HL-60 (cell line): ENCODE data around the gene PALM.
A peak's percentile ranks its signal among the peaks of the same experiment; 100 is the strongest.

Source experiments
- DNase-seq, 2 experiments: peaks; one replicate each; pipeline ENCODE4 v3.0.0-alpha.2; 2010 to 2020; ENCODE audit warnings: low read depth in 1 of 2, low spot score in 1 of 2
- H3K27ac ChIP-seq: fragments of 250-450 bp; sonication (Bioruptor Pico); replicated peaks from 2 replicates; pipeline ENCODE4 v1.5.1; 2020; ENCODE audit warnings: mild to moderate bottlenecking, moderate library complexity
- H3K27me3 ChIP-seq: fragments of 250-450 bp; sonication (Bioruptor Pico); 2 replicates; pipeline ENCODE4 v1.5.1; 2021; ENCODE audit warnings: mild to moderate bottlenecking, moderate library complexity; ENCODE audit not compliant: insufficient read depth, poor library complexity, severe bottlenecking
- H3K4me3 ChIP-seq: replicated peaks from 2 replicates; pipeline ENCODE4 v1.5.1; 2011; ENCODE audit warnings: mild to moderate bottlenecking, control low read depth, low read length; ENCODE audit not compliant: insufficient read depth
- GABPA ChIP-seq: IDR thresholded peaks from 2 replicates; pipeline ENCODE4 v1.6.1; 2012; ENCODE audit warnings: low read depth
- POLR2AphosphoS5 ChIP-seq: IDR thresholded peaks from 2 replicates; pipeline ENCODE4 v1.6.1; 2012; ENCODE audit warnings: low read depth
- SPI1 ChIP-seq: IDR thresholded peaks from 2 replicates; pipeline ENCODE4 v1.6.1; 2012; ENCODE audit warnings: low read depth, mild to moderate bottlenecking, borderline replicate concordance
- TF ChIP-seq, protein P1 (sequence below): IDR thresholded peaks from one replicate; pipeline ENCODE4 v1.5.1; 2011; ENCODE audit warnings: low read length, control low read depth, inconsistent platforms; ENCODE audit not compliant: insufficient read depth
- TF ChIP-seq, protein P2 (sequence below): IDR thresholded peaks from 2 replicates; pipeline ENCODE4 v1.6.1; 2012; ENCODE audit warnings: low read depth; ENCODE audit not compliant: insufficient replicate concordance

Gene PALM

DNA sequence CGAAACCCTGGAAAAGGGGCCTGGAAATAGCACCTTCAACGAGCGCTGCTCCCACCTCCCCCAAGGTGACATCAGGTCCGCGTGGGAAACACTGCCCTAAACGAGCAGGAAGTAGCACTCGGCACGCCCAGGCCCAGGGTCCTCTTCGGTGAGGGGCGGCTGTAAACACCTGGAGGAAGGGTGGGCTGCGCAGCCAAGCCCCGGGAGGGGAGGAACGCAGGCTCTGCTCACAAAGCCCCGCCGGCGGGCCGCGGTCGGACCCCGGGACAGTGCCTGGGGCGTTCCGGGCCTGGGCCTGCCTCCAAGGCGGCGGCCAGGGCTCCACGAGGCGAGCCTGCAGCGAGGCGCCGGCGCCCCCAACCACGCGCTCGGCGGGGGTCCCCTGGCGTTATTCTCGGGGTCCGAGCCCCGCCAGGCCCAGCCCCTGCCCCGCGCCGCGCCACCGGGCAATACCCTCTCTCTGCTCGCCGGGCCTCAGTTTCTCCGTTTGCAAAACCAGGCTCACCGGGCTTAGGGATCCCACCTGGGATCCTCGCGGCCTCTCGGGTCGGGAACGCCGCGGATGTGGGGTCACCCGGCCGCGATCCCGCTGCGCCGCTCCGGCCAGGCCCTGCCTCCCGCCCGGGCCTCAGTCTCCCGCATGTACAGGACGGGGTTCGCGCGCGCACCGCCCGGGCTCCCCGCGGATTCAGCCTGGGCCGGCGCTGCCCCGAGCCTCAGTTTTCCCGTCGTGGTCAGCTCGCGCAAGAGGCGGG, 46.4 kb upstream of the PALM start:
- TF ChIP-seq, protein P1, sequence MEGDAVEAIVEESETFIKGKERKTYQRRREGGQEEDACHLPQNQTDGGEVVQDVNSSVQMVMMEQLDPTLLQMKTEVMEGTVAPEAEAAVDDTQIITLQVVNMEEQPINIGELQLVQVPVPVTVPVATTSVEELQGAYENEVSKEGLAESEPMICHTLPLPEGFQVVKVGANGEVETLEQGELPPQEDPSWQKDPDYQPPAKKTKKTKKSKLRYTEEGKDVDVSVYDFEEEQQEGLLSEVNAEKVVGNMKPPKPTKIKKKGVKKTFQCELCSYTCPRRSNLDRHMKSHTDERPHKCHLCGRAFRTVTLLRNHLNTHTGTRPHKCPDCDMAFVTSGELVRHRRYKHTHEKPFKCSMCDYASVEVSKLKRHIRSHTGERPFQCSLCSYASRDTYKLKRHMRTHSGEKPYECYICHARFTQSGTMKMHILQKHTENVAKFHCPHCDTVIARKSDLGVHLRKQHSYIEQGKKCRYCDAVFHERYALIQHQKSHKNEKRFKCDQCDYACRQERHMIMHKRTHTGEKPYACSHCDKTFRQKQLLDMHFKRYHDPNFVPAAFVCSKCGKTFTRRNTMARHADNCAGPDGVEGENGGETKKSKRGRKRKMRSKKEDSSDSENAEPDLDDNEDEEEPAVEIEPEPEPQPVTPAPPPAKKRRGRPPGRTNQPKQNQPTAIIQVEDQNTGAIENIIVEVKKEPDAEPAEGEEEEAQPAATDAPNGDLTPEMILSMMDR: no peak
- TF ChIP-seq POLR2AphosphoS5 (no peak; the same call in 1 of the 2 replicates), SPI1 (no peak), GABPA (no peak)
- TF ChIP-seq, protein P2, sequence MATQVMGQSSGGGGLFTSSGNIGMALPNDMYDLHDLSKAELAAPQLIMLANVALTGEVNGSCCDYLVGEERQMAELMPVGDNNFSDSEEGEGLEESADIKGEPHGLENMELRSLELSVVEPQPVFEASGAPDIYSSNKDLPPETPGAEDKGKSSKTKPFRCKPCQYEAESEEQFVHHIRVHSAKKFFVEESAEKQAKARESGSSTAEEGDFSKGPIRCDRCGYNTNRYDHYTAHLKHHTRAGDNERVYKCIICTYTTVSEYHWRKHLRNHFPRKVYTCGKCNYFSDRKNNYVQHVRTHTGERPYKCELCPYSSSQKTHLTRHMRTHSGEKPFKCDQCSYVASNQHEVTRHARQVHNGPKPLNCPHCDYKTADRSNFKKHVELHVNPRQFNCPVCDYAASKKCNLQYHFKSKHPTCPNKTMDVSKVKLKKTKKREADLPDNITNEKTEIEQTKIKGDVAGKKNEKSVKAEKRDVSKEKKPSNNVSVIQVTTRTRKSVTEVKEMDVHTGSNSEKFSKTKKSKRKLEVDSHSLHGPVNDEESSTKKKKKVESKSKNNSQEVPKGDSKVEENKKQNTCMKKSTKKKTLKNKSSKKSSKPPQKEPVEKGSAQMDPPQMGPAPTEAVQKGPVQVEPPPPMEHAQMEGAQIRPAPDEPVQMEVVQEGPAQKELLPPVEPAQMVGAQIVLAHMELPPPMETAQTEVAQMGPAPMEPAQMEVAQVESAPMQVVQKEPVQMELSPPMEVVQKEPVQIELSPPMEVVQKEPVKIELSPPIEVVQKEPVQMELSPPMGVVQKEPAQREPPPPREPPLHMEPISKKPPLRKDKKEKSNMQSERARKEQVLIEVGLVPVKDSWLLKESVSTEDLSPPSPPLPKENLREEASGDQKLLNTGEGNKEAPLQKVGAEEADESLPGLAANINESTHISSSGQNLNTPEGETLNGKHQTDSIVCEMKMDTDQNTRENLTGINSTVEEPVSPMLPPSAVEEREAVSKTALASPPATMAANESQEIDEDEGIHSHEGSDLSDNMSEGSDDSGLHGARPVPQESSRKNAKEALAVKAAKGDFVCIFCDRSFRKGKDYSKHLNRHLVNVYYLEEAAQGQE: no peak
- DNase-seq: peak in 1 of 2 experiments; percentile 79
- peak overlapping the region; percentile 93 for H3K27ac ChIP-seq
- no peaks in the 10 kb centered on the region for H3K27me3 ChIP-seq
- peak overlapping the region; percentile 95 for H3K4me3 ChIP-seq

DNA sequence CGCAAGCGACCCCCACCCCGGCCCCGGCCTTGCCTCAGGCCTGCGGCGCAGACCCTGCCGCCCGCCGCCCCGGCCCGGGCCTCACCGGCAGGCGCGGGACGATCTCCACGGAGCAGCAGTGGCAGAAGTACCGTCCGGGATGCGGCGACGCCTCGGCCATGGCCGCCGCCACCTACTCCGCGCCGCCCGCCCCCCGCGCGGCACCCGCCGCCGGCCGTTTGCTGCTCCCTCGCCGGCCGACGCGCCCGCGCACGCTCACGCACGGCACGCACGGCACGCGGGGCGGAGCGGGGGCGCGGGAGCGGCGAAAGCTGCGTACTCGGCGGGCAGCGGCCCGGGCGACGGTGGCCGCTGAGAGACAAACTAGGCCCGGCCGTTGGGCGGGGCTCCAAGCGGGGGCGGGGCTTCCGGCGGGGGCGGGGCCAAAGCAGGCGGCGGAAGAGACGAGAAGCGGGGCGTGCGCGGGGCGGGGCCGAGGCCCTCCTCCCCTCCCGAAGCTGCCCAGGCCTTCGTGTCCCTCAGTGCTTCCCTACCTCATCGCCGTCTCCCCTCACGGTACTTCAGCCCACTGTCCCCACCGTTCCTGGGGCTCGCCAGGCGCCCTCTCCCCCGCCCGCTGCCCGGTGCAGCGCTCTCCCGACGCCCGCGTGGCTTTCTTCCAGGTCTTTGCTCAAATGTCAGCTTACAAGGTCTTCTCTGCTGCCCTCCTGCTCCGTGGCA, 45.6 kb upstream of the PALM start, which contains the start of gene RNF126:
TSS of gene RNF126 (minus strand) at position 253 of the 720 bp plus-strand sequence. CDS start at position 160, 93 bp downstream.
- DNase-seq: peak; percentile 85 to 87

DNA sequence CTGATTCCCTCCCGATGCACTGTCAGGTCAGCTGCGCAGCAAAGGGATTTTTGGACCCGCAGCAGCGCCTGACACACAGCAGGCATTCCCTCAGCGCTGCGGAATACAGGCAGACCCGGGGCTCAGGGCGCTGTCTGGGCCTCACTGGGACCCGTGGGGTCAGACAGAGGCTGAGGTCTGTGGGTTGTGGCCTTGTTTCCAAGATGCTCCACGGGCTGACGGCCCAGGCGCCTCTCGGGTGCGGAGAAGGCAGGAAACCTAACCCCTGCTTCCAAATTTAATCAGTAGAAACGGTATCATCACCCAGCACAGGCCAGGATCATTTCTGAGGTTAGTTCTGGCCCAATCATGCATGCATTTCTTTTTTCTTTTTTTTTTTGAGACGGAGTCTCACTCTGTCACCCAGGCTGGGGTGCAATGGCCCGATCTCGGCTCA, 45.0 kb upstream of the PALM start:
- TF ChIP-seq, protein P2: no peak
- no peak for TF ChIP-seq SPI1
- TF ChIP-seq GABPA: no peak
- TF ChIP-seq, protein P1: no peak
- TF ChIP-seq POLR2AphosphoS5: no peak
- DNase-seq: no peak
- H3K27ac ChIP-seq: peak overlapping the region; percentile 79

More for the DNA sequence above, 45.6 kb upstream of the PALM start, which contains the start of gene RNF126:
- Histone ChIP-seq H3K4me3 (peak within 1 kb of the TSS; percentile 95), H3K27me3 (no peaks in the 10 kb centered on the region), H3K27ac (peak within 1 kb of the TSS; percentile 93)
- TF ChIP-seq, protein P2: no peak
- TF ChIP-seq POLR2AphosphoS5: peak; percentile 51; the same call in 1 of the 2 replicates

More for the DNA sequence above, 45.0 kb upstream of the PALM start:
- H3K4me3 ChIP-seq: peak overlapping the region; percentile 39
- H3K27me3 ChIP-seq: no peaks in the 10 kb centered on the region
